HG03521 (cell line): ENCODE data around the gene FAM136A.
"Not testable (repeated sequence)": the region's sequence is repeated elsewhere in the genome, so short reads cannot be mapped to it uniquely, and the experiment has no call there.

ENCODE experiments used
- ATAC-seq: cut with Tn5 transposase; IDR thresholded peaks from one replicate; pipeline ENCODE4 v1.9.1; 2021; ENCODE audit warnings: mild to moderate bottlenecking, moderate library complexity; ENCODE audit not compliant: unreplicated experiment

Gene FAM136A

GRCh38 chr2:70300771-70301343 lies 1.0 kb downstream of the FAM136A start:
- no peak for ATAC-seq

GRCh38 chr2:70297828-70298227 lies 4.0 kb downstream of the FAM136A start:
- ATAC-seq = not testable (repeated sequence)

GRCh38 chr2:70283500-70284191 lies 18.2 kb downstream of the FAM136A start:
- ATAC-seq = no peak

- ATAC-seq = no peak
Measured at GRCh38 chr2:70282439-70282838, 19.4 kb downstream of the FAM136A start.

- no peak for ATAC-seq
Measured at GRCh38 chr2:70280242-70280798, 21.5 kb downstream of the FAM136A start.

- ATAC-seq = no peak
Measured at GRCh38 chr2:70270323-70270722, 31.5 kb downstream of the FAM136A start.

GRCh38 chr2:70269422-70270302 lies 32.2 kb downstream of the FAM136A start:
- not testable (repeated sequence) for ATAC-seq

- not testable (repeated sequence) for ATAC-seq
Measured at GRCh38 chr2:70266925-70267324, 34.9 kb downstream of the FAM136A start.

GRCh38 chr2:70261501-70261900 lies 40.4 kb downstream of the FAM136A start:
- no peak for ATAC-seq

GRCh38 chr2:70258532-70258875 lies 43.4 kb downstream of the FAM136A start:
- no peak for ATAC-seq

GRCh38 chr2:70255637-70256314 lies 46.1 kb downstream of the FAM136A start:
- ATAC-seq = no peak

GRCh38 chr2:70250434-70250833 lies 51.4 kb downstream of the FAM136A start:
- ATAC-seq = no peak

GRCh38 chr2:70248181-70248847 lies 53.6 kb downstream of the FAM136A start, which contains the start of gene TIA1:
Gene TIA1, minus strand, starts transcription at chr2:70248628. Its CDS starts 198 bp downstream, at chr2:70248430.
- peak; percentile 95 for ATAC-seq

- no peak for ATAC-seq
Measured at GRCh38 chr2:70247364-70248180, 54.3 kb downstream of the FAM136A start.
